GM10248 (cell line): Measurements from ENCODE around the gene KLF4.

Source experiments
- CTCF ChIA-PET: fragments of 300-600 bp; sonication (Branson Sonifier 250); formaldehyde crosslinking; extraction: SDS; loops from one replicate; lab custom pipeline; 2021; ENCODE audit warnings: antibody characterized with exemption; lab: Yijun Ruan, JAX
- POLR2A ChIA-PET: fragments of 350-650 bp; sonication (Branson Sonifier 250); formaldehyde crosslinking; extraction: SDS; loops from one replicate; lab custom pipeline; 2020; ENCODE audit warnings: antibody characterized with exemption; lab: Yijun Ruan, JAX
- DNase-seq: peaks from one replicate; pipeline ENCODE4 v3.0.0; 2012; ENCODE audit errors: extremely low spot score
- TF ChIP-seq, protein P1 (sequence below): IDR thresholded peaks from 2 replicates; pipeline ENCODE4 v1.5.1; 2012; ENCODE audit warnings: mild to moderate bottlenecking, low read depth; ENCODE audit errors: extremely low read depth, missing control alignments, control extremely low read depth

The KLF4 gene

DNA sequence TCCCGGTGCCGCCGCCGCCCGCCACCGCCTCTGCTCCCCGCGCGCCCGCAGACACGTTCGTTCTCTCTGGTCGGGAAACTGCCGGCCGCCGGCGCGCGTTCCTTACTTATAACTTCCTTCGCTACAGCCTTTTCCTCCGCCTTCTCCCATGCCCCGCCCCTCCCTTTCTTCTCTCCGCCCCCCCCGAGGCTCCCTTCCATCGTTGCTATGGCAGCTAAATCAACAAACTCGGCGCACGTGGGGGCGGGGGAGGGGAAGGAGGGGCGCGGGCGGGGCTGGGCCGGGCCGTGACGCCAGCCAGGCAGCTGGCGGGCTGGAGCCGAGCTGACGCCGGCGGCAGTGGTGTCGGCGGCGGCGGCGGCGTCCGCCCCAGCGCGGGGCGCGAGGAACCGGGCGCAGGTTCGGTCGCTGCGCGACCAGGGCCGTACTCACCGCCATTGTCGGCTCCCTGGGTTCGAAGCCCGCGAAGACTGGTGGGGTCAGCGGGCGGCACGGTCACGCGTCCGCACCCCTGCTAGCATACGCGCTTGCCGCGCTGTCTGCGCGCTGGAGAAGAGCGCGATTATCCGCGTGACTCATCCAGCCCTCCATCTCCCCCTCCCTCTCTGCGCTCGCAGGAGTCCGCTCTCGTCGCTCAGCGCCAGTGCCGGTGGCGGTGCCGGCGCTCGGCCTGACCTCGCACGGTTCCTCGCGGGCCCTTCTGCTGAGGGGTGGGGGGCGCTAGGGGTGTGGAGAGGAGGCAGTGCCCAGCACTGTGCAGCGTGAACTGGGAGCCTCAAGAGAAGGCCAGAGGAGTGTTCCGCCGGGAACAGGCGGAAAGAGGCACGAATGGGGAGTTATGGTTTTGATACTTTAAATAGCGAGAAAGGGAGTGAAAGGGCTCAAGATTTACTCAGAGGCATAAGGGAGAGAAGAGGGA, at the start of gene KLF4:
Gene KLF4, minus strand, starts transcription at position 83 of the 919 bp plus-strand sequence. CDS start 597 bp downstream, outside the sequence.
- DNase-seq = peak; percentile 91
- ChIA-PET CTCF (interaction anchor here (0.8 kb wide), 1 partner anchor 62 kb away, joined by 3 read pairs; no protein-coding TSS in a partner anchor), POLR2A (interaction anchor here (0.6 to 0.7 kb wide), 2 partner anchors 519 to 1047 kb away, joined by 5 to 7 read pairs; no protein-coding TSS in a partner anchor)
- TF ChIP-seq, protein P1, sequence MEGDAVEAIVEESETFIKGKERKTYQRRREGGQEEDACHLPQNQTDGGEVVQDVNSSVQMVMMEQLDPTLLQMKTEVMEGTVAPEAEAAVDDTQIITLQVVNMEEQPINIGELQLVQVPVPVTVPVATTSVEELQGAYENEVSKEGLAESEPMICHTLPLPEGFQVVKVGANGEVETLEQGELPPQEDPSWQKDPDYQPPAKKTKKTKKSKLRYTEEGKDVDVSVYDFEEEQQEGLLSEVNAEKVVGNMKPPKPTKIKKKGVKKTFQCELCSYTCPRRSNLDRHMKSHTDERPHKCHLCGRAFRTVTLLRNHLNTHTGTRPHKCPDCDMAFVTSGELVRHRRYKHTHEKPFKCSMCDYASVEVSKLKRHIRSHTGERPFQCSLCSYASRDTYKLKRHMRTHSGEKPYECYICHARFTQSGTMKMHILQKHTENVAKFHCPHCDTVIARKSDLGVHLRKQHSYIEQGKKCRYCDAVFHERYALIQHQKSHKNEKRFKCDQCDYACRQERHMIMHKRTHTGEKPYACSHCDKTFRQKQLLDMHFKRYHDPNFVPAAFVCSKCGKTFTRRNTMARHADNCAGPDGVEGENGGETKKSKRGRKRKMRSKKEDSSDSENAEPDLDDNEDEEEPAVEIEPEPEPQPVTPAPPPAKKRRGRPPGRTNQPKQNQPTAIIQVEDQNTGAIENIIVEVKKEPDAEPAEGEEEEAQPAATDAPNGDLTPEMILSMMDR = no peak

DNA sequence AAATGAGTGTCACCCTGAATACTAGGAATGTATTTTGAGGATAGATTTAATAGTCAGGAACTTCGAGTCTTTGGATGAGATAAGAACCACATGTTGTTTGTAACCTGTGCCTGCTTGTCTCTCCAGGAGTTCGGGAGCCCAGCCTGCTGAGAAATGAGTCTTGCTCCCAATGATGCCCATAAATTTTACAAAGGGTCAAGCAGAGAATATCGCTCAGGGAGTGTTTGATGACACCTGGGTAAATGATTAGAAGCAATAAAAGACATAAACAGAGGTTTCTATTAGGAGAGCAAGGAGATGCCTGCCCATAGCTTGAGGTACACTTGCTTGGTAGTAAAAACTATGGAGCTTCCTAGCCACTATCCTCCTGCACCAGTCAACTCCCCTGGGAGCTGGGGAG, 46.9 kb upstream of the KLF4 start:
- DNase-seq = no peak
- CTCF ChIA-PET = no interaction called here
- TF ChIP-seq, protein P1 = no peak
- POLR2A ChIA-PET = no interaction called here

DNA sequence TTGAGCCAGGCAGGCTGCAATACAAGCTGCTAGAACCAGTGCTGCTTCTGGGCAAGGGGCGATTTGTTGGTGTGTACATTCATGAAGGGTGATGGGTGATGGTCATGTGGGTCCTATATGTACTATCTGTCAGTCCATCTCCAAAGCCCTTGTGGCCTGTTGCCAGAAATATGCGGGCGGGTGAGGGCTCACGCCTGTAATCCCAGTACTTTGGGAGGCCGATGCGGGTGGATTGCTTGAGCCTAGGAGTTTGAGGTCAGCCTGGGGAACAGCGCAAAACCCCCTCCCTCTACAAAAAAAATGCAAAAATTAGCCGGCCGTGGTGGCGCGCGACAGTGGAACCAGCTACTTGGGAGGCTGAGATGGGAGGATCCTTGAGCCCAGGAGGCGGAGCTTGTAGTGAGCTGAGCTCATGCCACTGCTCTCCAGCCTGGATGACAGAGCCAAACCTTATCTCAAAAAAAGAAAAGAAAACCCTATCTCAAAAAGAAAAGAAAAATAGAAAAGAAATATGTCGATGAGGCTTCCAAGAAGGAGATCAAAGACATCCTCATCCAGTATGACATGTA, 45.0 kb upstream of the KLF4 start:
- DNase-seq = no peak
- CTCF ChIA-PET = no interaction called here
- TF ChIP-seq, protein P1 = no peak
- POLR2A ChIA-PET = no interaction called here

DNA sequence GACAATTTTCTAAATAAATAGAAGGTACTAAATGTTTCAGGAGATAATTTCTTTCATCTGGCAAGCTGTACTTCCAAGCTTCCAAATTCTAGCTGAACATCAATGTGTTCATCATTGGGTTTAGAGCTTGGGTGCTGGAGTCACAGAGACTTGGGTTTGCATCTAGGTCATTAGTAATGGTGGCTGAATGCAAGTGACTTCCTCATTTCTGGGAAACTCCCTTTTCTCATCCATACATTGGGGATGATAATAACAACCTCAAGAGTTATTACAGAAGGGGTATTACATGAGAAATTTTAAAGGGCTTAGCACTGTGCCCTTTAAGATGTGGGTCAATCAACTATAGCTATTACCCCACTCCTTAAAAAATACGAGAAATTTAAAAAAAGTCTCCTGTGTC, 41.1 kb upstream of the KLF4 start:
- CTCF ChIA-PET = interaction anchor here (1.2 kb wide), 1 partner anchor 13 kb away, joined by 3 read pairs; no protein-coding TSS in a partner anchor
- POLR2A ChIA-PET = interaction anchor here (0.7 kb wide), 1 partner anchor 102 kb away, joined by 7 read pairs; no protein-coding TSS in a partner anchor
- TF ChIP-seq, protein P1 = no peak
- DNase-seq = no peak

DNA sequence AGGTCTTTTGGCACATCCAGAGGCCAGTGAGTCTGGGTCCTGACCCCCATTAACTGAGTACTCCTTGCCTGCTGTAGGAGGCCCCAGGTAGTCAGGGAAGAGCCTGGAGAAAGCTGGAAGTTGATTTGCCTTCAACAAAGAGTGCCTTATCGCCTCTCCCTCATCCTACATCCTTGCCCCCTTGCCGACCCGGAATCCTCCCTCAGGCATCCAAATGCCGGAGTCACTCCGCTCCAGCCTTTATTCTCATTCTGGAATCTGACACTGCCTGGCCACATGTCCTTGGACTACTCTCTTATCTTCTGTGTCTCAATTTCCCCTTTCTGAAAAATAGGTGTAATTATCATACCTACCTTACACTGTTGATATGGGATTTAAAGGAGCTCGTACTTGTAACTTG, 39.1 kb upstream of the KLF4 start:
- TF ChIP-seq, protein P1 = no peak
- no peak for DNase-seq
- ChIA-PET POLR2A (no interaction called here), CTCF (interaction anchor here (1.0 to 1.3 kb wide), 2 partner anchors 9 to 23 kb away, joined by 3 read pairs; no protein-coding TSS in a partner anchor)

DNA sequence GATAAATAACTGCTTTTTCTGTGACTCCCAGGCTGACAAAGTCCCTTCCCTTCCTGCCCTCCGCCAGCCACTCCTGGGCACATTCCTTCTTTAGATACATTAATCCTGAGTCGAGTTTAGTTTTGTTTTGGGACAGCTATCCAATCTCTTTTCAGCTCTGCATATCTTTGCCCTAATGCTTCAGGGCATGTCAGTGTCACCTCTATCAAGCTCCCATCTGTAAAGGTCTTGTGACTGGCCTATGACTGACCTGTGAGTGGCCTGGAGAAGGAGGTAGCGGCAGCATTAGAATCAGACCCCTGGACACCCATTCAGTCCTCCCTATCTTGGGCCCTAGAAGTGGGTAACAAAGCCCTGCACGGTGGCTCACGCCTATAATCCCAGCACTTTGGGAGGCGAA, 34.0 kb upstream of the KLF4 start:
- TF ChIP-seq, protein P1 = no peak
- ChIA-PET CTCF (no interaction called here), POLR2A (no interaction called here)
- DNase-seq = no peak
